ENCODE data around the gene OAT.
"Not testable (repeated sequence)": the region's sequence is repeated elsewhere in the genome, so short reads cannot be mapped to it uniquely, and the experiment has no call there.

The OAT gene

DNA sequence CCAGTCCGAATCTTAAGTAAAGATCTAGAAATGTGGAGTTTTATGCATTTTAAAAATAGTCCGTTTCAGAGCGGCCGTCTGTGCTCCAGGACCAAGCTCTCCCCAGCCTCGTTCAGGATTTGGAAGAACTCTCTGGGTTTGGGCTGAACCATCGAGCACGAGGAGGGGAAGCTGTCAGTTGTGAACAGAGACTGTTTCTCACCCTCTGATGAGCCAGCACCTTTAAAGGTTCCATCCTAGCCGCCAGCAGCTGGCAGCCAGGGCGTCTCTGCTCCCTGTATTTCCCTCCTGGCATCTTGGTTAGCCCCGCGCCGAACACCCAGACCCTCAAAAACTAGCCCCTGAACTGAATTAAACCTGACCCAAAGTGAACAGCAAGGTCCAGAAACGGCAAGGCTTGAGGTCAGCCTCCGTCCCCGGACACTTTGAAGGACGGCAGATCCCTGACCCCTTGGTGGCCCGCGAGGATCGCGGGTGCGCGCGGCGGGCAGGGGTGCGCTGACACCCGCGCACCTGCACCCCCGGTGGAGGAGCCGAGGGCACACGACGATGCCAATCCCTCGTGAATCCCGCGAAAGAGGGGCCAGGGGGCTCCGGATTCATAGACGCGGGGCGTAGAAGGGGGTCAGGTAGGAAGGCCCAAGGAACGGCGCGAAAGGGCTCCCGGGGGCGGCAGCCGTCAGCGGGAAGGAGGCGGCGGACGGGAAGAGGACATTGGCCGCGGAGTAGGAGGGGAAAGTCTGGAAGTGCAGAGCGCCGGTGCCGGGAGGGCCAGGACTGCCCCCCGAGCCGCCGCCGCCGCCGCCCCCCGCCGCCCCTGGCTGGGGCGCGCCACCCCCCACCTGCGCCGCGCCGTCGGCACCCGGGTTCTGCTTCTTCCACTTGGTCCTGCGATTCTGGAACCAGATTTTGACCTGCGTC is 28.4 kb upstream of the OAT start:
- no peak for DNase-seq

DNA sequence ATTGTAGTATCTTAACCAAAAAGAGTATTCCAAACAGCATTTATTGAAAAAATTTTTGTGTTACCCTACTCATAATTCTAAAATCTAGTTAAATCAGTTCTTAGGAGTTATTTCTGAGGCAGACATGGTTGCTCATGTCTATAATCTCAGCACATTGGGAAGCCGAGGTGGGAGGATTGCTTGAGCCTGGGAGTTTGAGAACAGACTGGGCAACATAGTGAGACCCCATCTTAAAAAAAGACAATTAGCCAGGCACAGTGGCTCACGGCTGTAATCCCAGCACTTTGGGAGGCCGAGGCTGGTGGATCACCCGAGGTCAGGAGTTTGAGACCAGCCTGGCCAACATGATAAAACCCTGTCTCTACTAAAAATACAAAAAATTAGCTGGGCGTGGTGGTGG is 23.0 kb upstream of the OAT start:
- not testable (repeated sequence) for DNase-seq

DNA sequence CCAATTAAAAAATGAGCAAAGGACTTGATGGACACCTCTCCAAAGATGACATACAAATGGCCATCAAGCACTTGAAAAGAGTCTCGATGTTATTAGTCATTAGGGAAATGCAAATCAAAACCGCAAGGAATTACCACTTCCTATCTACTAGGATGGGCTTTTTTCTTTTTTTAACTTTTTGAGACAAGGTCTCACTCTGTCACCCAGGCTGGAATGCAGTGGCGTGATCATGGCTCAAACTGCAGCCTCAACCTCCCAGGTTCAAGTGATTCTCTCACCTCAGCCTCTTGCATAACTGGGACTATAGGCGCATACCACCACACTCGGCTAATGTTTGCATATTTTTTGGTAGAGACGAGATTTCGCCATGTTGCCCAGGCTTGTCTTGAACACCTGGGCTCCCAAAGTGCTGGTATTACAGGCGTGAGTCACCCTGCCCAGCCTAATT is 17.5 kb upstream of the OAT start:
- DNase-seq, result no peak

DNA sequence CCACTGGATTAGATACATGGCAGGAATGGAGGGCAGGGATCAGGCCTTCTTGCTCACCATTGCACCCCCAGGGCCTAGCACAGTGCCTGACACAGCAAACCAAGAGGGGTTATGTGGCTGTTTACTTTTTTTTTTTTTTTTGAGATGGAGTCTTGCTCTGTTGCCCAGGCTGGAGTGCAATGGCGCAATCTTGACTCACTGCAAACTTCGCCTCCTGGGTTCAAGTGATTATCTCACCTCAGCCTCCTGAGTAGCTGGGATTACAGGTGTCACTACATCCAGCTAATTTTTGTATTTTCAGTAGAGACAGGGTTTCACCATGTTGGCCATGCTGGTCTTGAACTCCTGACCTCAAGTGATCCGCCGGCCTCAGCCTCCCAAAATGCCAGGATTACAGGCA is 17.0 kb upstream of the OAT start:
- not testable (repeated sequence) for DNase-seq

DNA sequence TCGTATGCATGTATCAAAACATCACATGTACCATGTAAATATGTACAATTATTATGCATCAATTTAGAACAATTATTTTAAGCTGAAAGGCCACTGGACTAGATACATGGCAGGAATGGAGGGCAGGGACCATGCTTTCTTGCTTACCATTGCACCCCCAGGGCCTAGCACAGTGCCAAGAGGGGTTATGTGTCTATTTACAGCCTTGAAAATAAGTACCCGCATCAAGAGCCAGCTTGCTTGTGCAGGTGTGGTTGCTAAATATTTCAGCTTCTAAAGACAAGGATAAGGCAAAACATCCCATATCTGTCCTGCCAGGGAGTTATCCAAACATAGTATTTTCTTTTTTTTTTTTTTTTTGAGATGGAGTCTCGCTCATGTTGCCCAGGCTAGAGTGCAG is 14.7 kb upstream of the OAT start:
- DNase-seq, result no peak

DNA sequence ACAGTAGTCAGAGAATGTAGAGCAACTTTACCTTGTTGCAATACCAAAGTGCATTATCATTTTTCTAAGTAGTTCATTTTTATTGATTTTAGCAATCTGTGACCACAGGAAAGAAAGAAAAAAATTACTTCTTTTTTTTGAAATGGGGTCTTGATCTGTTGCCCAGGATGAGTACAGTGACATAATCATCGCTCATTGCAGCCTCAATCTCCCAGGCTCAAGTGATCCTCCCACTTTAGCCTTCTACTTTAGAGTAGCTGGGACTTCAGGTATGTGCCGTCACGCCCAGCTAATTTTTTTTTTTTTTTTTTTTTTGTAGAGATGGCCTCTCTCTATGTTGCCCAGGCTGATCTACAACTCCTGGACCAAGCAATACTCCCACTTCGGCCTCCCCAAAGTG is 11.4 kb upstream of the OAT start:
- DNase-seq, result no peak

DNA sequence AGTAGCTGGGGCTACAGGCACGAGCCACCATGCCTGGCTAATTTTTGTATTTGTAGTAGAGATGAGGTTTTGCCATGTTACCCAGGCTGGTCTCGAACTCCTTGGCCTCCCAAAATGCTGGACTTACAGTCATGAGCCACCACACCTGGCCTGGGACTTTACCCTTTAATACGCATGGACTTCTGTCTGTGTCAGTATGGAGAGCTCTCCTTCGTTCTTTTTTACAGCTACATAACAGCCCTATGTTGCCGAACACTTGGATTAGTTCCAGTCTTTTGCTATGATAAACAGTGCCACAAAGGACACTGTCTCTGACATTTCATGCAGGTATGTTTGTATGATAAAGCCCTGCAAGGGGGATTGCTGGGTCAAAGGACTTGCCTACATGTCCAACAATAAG is 10.9 kb upstream of the OAT start:
- DNase-seq, result no peak

DNA sequence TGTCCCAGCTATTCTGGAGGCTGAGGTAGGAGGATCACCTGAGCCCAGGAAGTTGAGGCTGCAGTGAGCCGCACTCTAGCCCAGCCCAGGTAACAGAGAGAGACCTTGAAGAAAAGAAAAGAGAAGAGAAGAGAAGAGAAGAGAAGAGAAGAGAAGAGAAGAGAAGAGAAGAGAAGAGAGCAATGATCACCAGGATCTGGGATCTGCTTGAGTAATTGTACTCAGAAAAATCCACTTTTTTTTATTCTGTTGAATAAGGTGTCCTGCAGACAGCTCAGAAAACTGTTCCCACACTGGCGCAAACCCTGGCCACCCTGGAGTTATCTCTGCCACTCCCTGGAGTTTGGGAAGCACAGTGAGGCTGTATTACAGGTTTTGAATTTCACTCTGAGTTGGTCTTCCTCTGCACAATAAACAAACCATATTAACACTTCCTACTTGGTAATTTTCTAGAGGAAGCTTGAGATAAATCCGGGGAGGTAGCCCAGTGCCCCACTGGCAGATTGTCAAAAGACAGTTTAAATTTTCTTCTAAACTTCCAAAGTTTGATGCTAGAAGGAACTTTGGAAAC is 9.6 kb upstream of the OAT start:
- DNase-seq, result no peak

DNA sequence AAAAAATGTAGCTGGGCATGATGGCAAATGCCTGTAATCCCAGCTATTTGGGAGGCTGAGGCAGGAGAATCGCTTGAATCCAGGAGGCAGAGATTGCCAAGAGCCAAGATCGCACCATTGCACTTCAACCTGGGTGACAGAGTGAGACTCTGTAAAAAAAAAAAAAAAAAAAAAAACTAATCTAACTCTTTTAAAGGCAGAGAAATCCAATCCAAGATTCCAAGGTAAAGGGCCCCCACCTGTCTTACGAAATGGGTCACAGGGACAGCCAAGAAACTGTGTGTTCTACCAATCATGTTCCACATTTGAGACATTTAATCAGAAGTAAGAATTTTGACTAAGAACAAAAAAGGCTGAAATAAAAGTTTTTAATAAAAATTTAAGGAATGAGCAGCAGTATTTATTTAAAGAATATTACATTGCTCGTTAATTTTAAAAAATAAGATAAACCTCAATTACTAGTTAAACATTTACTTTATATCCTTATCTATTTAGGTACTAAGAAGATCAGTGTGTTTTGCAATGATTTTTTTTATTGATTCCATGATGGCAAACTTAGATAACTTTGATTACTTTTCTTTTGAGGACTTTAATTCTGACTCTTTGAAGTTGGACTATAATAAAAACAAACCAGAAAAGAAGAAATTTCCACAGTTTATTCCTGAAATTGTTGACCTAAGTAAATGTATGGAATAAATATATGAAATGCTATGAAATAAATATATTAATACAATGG is 6.7 kb upstream of the OAT start:
- no peak for DNase-seq

DNA sequence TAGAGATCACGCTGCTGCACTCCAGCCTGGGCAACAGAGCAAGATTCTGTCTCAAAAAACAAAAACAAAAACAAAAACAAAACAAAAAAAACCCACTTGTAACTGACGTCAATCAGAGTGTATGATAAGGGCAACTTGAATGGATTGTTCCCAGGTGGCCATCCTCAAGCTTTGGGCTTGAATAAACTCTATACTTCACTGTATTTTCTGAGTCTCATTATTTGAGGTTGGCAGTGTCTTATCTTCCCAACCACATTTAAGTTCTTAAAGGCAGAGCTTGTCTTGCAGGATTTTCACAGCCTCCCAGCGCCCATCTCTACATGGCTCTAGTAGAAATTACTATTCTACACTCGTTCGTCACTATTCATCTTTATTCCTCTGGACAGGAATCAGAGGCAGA is 5.1 kb upstream of the OAT start:
- peak; percentile 88 for DNase-seq

DNA sequence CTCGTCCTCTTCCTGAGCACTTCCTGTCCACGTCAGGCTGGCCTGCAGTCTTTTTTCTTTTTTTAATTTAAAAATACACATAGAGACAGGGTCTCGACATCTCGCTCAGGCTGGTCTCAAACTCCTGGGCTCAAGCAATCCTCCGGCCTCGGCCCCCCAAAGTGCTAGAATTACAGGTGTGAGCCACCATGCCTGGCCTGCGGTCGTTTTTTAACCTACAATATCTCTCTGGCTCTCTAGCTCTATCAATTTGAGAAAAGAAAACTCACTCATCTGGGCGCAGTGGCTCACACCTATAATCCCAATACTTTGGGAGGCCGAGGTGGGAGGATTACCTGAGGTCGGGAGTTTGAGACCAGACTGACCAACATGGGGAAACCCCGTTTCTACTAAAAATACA is 4.0 kb upstream of the OAT start:
- no peak for DNase-seq

DNA sequence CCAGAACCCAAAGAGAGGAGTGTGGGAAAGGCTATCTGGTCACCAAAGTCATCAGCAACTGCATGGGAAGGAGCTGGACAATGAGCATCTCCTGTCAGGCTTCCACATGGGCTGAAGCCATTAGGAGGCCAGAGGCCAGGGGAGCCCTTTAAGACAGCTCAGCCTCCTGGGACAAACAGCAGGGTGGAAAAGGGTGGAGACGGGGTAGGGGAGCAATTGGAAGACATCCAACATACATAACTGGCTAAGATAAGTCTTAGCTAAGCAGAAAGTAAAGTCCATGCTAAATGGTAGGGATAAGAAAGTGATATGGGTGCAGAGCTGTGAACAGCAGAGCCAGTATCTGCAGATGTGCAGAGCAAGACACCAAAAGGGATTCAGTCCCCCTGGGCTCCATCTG is 1.5 kb upstream of the OAT start:
- peak; percentile 78 for DNase-seq

DNA sequence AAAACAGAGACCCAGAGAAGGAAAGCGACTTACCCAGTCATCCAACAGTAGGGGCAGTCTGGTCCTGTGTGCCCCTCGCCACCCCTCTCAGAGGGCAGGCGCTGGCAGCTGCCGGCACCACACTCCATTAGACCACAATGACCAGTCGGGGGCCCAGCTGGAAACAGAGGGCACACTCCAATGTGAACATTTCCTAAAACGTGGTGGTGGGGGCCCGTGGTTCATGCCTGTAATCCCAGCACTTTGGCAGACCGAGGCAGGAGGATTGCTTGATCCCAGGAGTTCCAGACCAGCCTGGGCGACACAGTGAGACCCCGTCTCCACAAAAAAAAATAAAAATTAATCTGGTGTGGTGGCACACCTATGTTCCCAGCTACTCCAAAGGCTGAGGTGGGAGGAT is 912 bp upstream of the OAT start:
- no peak for DNase-seq

DNA sequence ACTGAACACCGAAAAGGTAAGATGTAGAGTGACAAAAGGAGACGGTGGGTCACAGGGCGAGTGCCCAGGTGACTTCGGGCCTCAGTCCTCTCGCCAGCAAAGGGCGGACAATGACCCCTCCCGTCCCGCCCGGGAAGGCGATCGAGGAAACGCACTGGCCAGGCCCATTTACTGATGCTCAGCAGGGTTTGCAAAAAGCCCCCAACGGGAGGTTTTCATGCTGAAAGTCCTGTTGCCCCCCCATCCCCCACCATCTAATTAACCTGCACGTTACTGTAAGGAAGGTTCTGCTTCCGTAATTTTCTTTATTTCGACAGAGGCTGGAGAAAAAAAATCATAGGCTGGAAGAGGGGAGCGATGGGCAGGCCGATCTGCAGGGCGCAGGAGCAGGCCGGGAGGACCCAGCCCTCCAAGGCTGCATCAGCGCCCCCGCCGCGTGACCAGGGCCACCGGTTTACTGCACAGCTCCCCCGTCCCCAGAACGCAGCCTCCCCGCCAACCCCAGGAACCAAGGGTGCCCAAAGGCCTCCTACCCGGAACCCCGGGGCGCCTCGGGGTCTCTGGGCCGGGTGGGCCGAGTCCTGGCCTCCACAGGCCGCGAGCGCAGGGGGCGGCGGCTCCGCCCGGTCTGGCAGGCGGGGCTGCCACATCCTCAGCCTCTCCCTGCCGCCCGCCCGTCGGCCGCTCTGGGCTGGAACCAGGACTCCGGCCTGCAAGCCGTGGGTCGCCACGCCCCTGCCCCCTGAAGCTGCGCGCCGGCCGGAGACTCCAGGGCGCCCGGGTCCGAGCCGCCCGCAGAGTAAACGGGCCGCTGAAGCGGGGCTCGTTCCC is 613 bp downstream of the OAT start:
- DNase-seq, result peak; percentile 74

DNA sequence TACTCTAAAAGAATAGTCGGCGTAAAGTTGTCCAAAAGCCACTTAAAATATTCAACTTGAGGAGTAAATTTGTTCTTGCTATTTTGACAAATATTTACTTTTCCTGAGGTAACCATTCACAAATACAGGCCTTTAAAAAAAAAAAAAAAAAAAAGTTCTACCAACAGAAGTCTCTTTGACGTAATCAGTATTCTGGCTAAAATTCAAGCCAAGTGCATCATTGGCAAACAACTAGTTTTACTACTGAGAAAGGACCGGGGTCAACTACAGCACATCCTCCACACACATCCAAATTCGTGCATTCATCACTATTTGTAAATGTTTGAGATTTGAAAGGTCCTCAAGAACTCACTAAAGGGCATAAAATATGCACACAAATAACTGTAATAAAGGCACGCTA is 2.0 kb downstream of the OAT start:
- DNase-seq, result no peak

DNA sequence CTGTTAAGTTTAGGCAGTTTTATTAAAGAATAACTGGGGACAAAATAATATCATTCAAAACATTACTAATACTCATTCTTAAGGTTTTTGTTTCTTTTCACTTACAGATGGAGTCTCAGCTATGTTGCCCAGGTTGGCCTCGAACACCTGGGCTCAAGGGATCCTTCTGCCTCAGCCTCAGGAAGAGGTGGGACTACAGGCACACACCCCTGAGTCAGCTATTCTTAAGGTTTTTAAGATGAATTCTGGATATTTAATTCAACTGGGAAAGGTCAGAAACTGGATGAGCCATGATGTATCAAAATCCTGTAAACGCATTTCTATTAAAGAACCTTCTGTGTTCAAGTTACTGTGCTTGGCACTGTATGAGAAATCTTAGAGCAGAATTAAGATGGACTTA is 3.5 kb downstream of the OAT start:
- no peak for DNase-seq

DNA sequence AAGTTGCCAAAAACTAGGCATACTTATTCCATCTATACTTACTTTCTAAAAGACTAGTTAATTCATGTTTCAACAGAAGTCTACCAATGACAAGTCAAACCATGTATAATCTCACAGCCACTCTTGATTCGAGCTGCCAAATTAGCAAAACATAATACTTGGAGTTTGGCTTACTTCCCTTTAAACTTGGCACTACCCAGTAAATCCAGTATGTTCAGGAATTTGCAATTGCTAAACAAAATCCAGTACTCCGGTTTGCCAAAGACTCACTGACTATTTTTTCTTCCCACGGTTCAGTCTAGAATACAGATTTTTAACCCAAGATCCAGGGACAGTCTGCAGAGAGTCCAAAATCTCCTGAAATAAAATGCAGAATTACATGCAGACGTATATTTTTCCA is 4.6 kb downstream of the OAT start:
- DNase-seq, result no peak

DNA sequence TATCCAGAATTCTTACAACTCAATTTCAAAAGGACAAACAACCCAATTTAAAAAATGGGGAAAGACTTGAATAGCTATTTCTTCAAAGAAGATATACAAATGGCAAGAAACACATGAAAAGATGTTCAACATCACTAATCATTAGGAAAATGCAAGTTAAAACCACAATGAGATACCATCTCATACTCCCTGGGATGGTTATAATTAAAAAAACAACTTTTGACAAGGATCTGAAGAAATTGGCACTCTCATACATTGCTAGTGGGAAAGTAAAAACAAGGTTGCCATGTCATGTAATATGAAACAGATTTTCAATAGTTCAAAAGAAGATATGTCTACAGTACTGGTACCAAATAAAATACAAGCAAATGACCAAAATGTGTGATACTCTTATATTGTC is 9.0 kb downstream of the OAT start:
- DNase-seq, result no peak

DNA sequence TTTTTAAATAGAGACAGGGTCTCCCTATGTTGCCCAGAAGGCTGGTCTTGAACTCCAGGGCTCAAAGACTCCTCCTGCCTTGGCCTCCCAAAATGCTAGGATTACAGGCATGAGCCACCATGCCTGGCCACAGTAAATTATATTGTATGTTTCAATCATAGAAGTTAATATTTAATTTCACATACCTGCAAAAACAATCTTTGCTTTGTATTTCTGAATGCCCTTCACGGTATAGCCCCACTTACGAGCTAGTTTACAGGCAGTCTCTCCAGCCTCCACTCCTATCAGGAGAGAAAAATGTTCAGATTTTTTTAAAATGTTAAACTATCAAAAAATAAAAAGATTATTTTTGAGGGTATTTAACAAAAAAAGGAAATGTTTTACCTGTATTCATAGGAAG is 10.4 kb downstream of the OAT start:
- no peak for DNase-seq

DNA sequence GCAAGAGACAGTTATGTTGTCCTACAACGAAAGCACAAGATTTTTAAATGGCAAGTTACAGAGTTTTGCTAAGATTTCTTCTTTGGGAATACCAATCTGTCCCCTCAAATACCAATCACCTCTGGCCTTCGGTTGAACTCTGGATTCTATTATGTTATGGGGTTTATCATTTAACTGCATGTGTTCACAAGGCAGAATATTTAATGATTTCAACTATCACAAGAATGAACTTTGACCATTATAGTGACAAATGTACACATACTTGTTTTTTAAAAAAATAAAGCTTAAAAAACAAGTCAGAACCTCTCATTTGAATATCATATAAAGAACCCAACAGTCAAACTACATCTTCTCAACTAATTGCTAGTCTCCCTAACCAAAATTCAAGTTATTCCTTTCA is 11.3 kb downstream of the OAT start:
- no peak for DNase-seq

DNA sequence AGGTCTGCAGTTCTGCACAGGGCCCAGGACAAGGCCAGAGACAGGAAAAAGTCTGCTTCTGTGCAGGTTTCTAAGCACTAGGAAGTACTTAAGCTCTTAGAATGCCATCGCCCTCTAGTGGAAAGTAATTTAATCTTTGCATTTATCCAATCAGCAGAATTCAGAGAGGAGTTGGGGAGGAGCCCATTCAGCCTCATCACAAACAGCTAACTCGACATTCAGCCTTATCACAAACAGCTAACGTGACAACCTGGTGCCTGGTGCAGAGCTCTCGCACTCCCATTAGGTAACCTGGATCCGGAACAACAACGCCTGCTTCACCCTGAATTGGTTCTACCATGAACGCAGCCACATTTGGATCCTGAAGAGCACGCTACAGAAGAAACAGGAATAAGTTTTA is 15.2 kb downstream of the OAT start:
- DNase-seq, result peak; percentile 93

DNA sequence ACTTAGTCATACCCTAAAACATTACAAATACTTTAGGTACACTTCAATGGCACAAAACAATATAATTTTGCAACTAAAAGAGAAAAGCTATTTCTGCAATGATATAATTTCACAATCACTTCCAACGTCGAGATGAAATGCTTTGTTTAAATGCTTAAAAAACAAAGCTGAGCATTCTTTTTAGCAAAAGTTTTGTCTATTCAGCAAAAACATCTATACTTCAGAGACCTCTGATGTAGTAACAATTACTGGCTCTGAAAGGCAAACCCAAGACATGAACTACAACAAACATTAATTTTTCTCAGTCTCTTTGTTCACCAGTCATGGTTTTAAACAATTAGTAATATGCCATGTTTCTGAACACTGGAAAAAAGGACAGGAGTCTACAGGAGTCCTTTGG is 16.4 kb downstream of the OAT start:
- DNase-seq, result no peak

DNA sequence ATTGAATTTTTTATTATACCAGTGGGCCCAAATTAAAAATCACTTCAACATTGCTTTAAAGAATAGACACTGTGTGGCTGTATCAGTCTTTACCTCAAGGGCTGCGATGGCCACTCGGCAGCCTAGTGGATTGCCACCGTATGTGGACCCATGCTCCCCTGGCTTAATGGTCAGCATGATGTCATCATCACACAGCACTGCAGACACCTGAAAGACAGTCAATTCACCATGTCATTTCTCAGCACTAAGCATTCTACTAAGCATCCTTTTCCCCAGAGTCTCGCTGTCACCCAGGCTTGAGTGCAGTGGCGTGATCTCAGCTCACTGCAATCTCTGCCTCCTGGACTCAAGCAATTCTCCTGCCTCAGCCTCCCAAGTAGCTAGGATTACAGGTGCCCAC is 17.1 kb downstream of the OAT start:
- DNase-seq, result no peak

All from OCI-M1 (cell line).